CD8-positive, alpha-beta memory T cell (primary cell): ENCODE measurements around the gene PRIMA1. TPM values are rescaled to one million over a fixed set of nuclear protein-coding genes. Genes with fewer than 3 reads are reported as not detected.

Experiments used
- CTCF ChIA-PET: fragments of 350-600 bp; sonication (Branson Sonifier 250); formaldehyde crosslinking; loops from one replicate; lab custom pipeline; 2021; ENCODE audit warnings: antibody characterized with exemption; lab: Charles Lee
- POLR2A ChIA-PET: fragments of 350-600 bp; sonication (Branson Sonifier 250); formaldehyde crosslinking; loops from one replicate; lab custom pipeline; 2021; ENCODE audit warnings: antibody characterized with exemption; lab: Charles Lee
- DNase-seq, 5 donors: peaks; one replicate each; pipeline versions ENCODE4 v3.0.0 to v3.0.0-alpha.2; 2020 to 2022; ENCODE audit warnings: mixed read lengths in 1 of 5
- H3K27ac ChIP-seq: one replicate; pipeline ENCODE4 v1.7.0; 2013; ENCODE audit warnings: low read depth, mild to moderate bottlenecking, low read length, moderate library complexity
- H3K27me3 ChIP-seq: 2 replicates; pipeline ENCODE4 v1.7.0; 2013; ENCODE audit warnings: low read length, mild to moderate bottlenecking; ENCODE audit not compliant: insufficient read depth, poor library complexity, severe bottlenecking
- H3K36me3 ChIP-seq: 2 replicates; pipeline ENCODE4 v1.7.0; 2013; ENCODE audit warnings: mild to moderate bottlenecking, low read length, moderate library complexity; ENCODE audit not compliant: insufficient read depth
- H3K4me1 ChIP-seq: 2 replicates; pipeline ENCODE4 v1.7.0; 2013; ENCODE audit warnings: mild to moderate bottlenecking, low read length, moderate library complexity; ENCODE audit not compliant: insufficient read depth
- H3K4me3 ChIP-seq: 2 replicates; pipeline ENCODE4 v1.7.0; 2013; ENCODE audit warnings: mild to moderate bottlenecking, low read length
- H3K9me3 ChIP-seq: 2 replicates; pipeline ENCODE4 v1.7.0; 2013; ENCODE audit warnings: mild to moderate bottlenecking, low read length
- H3K27ac Mint-ChIP-seq, 8 donors: one replicate each; pipeline ENCODE4 v1.8.0; 2020 to 2021; ENCODE audit warnings: mixed read lengths in 8 of 8, mild to moderate bottlenecking in 6 of 8, inconsistent platforms in 3 of 8, moderate library complexity in 3 of 8
- H3K27me3 Mint-ChIP-seq, 2 donors: one replicate each; pipeline ENCODE4 v1.8.0; 2020 to 2021; ENCODE audit warnings: mixed read lengths in 2 of 2, mild to moderate bottlenecking in 1 of 2, moderate library complexity in 1 of 2
- H3K36me3 Mint-ChIP-seq, 3 donors: one replicate each; pipeline ENCODE4 v1.8.0; 2020 to 2021; ENCODE audit warnings: mixed read lengths in 3 of 3, inconsistent platforms in 1 of 3, mild to moderate bottlenecking in 1 of 3
- H3K4me1 Mint-ChIP-seq, 3 donors: one replicate each; pipeline ENCODE4 v1.8.0; 2020 to 2021; ENCODE audit warnings: mixed read lengths in 3 of 3, inconsistent platforms in 1 of 3, mild to moderate bottlenecking in 1 of 3
- H3K4me3 Mint-ChIP-seq, 7 donors: one replicate each; pipeline ENCODE4 v1.8.0; 2020 to 2021; ENCODE audit warnings: mixed read lengths in 7 of 7, mild to moderate bottlenecking in 6 of 7, moderate library complexity in 4 of 7, inconsistent platforms in 2 of 7
- H3K9me3 Mint-ChIP-seq, 5 donors: one replicate each; pipeline ENCODE4 v1.8.0; 2020 to 2022; ENCODE audit warnings: mixed read lengths in 5 of 5, mild to moderate bottlenecking in 3 of 5, moderate library complexity in 2 of 5, inconsistent platforms in 1 of 5
- polyA plus RNA-seq: library from polyadenylated mRNA; unstranded; fragments of 300-500 nt; fragmentation: Illumina TruSeq; gene quantifications from one replicate; pipeline ENCODE4 v1.2.3, GENCODE V29; 2021
- total RNA-seq, 2 experiments: library from RNA; stranded (reverse); gene quantifications; one replicate each; pipeline ENCODE4 v1.2.3, GENCODE V29; 2021

PRIMA1 gene
- total and polyA plus RNA-seq, 3 experiments from 2014 or later: not detected

GRCh38 chr14:93757206-93757605 is 31.1 kb downstream of the PRIMA1 start:
- H3K4me1 ChIP-seq: no peaks in the 10 kb centered on the region
- no peak for DNase-seq
- Mint-ChIP-seq H3K36me3 (no peaks in the 10 kb centered on the region), H3K27ac (no peak overlapping the region), H3K4me3 (no peak overlapping the region), H3K4me1 (no peaks in the 10 kb centered on the region), H3K27me3 (peaks cover 4 to 8% of the 10 kb centered on the region in 2 donors), H3K9me3 (peaks cover 0 to 3% (median 0%) of the 10 kb centered on the region in 5 donors)
- no peak overlapping the region for H3K27ac ChIP-seq
- no peaks in the 10 kb centered on the region for H3K36me3 ChIP-seq
- H3K4me3 ChIP-seq: no peak overlapping the region
- no peaks in the 10 kb centered on the region for H3K9me3 ChIP-seq
- H3K27me3 ChIP-seq: no peaks in the 10 kb centered on the region
- POLR2A ChIA-PET: no interaction called here
- CTCF ChIA-PET: no interaction called here

GRCh38 chr14:93753647-93754046 is 34.6 kb downstream of the PRIMA1 start:
- ChIA-PET CTCF (no interaction called here), POLR2A (no interaction called here)
- no peaks in the 10 kb centered on the region for H3K9me3 ChIP-seq
- Mint-ChIP-seq H3K9me3 (no peaks in the 10 kb centered on the region), H3K27ac (no peak overlapping the region), H3K4me3 (no peak overlapping the region), H3K36me3 (no peaks in the 10 kb centered on the region), H3K27me3 (peaks cover 4 to 8% of the 10 kb centered on the region in 2 donors), H3K4me1 (no peaks in the 10 kb centered on the region)
- H3K4me3 ChIP-seq: no peak overlapping the region
- DNase-seq: no peak
- H3K27me3 ChIP-seq: no peaks in the 10 kb centered on the region
- no peak overlapping the region for H3K27ac ChIP-seq
- H3K4me1 ChIP-seq: no peaks in the 10 kb centered on the region
- H3K36me3 ChIP-seq: no peaks in the 10 kb centered on the region

GRCh38 chr14:93752980-93753561 is 35.2 kb downstream of the PRIMA1 start:
- ChIA-PET CTCF (no interaction called here), POLR2A (no interaction called here)
- no peaks in the 10 kb centered on the region for H3K9me3 Mint-ChIP-seq
- Histone ChIP-seq H3K9me3 (no peaks in the 10 kb centered on the region), H3K27me3 (no peaks in the 10 kb centered on the region), H3K4me1 (no peaks in the 10 kb centered on the region), H3K27ac (no peak overlapping the region), H3K36me3 (no peaks in the 10 kb centered on the region), H3K4me3 (no peak overlapping the region)
- DNase-seq: no peak
- H3K27me3 Mint-ChIP-seq: peaks cover 4 to 8% of the 10 kb centered on the region in 2 donors
- H3K4me3 Mint-ChIP-seq: no peak overlapping the region
- H3K36me3 Mint-ChIP-seq: no peaks in the 10 kb centered on the region
- no peak overlapping the region for H3K27ac Mint-ChIP-seq
- H3K4me1 Mint-ChIP-seq: no peaks in the 10 kb centered on the region

- H3K4me1 ChIP-seq: no peaks in the 10 kb centered on the region
- H3K36me3 ChIP-seq: no peaks in the 10 kb centered on the region
- DNase-seq: no peak
- H3K4me3 ChIP-seq: no peak overlapping the region
- Mint-ChIP-seq H3K4me1 (no peaks in the 10 kb centered on the region), H3K27me3 (peaks cover 3 to 4% of the 10 kb centered on the region in 2 donors), H3K27ac (no peak overlapping the region), H3K36me3 (no peaks in the 10 kb centered on the region), H3K4me3 (no peak overlapping the region), H3K9me3 (no peaks in the 10 kb centered on the region)
- POLR2A ChIA-PET: no interaction called here
- no peak overlapping the region for H3K27ac ChIP-seq
- no peaks in the 10 kb centered on the region for H3K9me3 ChIP-seq
- CTCF ChIA-PET: no interaction called here
- no peaks in the 10 kb centered on the region for H3K27me3 ChIP-seq
Observed at GRCh38 chr14:93751946-93752655, 36.2 kb downstream of the PRIMA1 start.

- no peaks in the 10 kb centered on the region for H3K27me3 ChIP-seq
Observed at GRCh38 chr14:93749076-93749420, 39.2 kb downstream of the PRIMA1 start.

GRCh38 chr14:93748208-93749075 is 39.8 kb downstream of the PRIMA1 start:
- Mint-ChIP-seq H3K9me3 (no peaks in the 10 kb centered on the region), H3K4me1 (no peaks in the 10 kb centered on the region), H3K27ac (no peak overlapping the region), H3K27me3 (peaks cover 0 to 2% of the 10 kb centered on the region in 2 donors), H3K4me3 (no peak overlapping the region), H3K36me3 (no peaks in the 10 kb centered on the region)
- ChIA-PET POLR2A (no interaction called here), CTCF (no interaction called here)
- Histone ChIP-seq H3K4me3 (no peak overlapping the region), H3K27me3 (no peaks in the 10 kb centered on the region), H3K4me1 (no peaks in the 10 kb centered on the region), H3K27ac (no peak overlapping the region), H3K36me3 (no peaks in the 10 kb centered on the region), H3K9me3 (no peaks in the 10 kb centered on the region)
- no peak for DNase-seq

More at GRCh38 chr14:93749076-93749420, 39.2 kb downstream of the PRIMA1 start:
- Mint-ChIP-seq H3K4me1 (no peaks in the 10 kb centered on the region), H3K36me3 (no peaks in the 10 kb centered on the region), H3K4me3 (no peak overlapping the region), H3K27me3 (peaks cover 0 to 2% of the 10 kb centered on the region in 2 donors), H3K9me3 (no peaks in the 10 kb centered on the region), H3K27ac (no peak overlapping the region)
- POLR2A ChIA-PET: no interaction called here
- H3K27ac ChIP-seq: no peak overlapping the region
- H3K9me3 ChIP-seq: no peaks in the 10 kb centered on the region
- CTCF ChIA-PET: no interaction called here
- no peaks in the 10 kb centered on the region for H3K36me3 ChIP-seq
- no peak for DNase-seq
- H3K4me3 ChIP-seq: no peak overlapping the region
- no peaks in the 10 kb centered on the region for H3K4me1 ChIP-seq

GRCh38 chr14:93747560-93747959 is 40.7 kb downstream of the PRIMA1 start:
- Histone ChIP-seq H3K36me3 (no peaks in the 10 kb centered on the region), H3K27ac (no peak overlapping the region), H3K9me3 (no peaks in the 10 kb centered on the region), H3K4me1 (no peaks in the 10 kb centered on the region), H3K27me3 (no peaks in the 10 kb centered on the region), H3K4me3 (no peak overlapping the region)
- DNase-seq: no peak
- Mint-ChIP-seq H3K27me3 (peaks cover 0 to 2% of the 10 kb centered on the region in 2 donors), H3K36me3 (no peaks in the 10 kb centered on the region), H3K4me3 (no peak overlapping the region), H3K27ac (no peak overlapping the region), H3K4me1 (no peaks in the 10 kb centered on the region), H3K9me3 (no peaks in the 10 kb centered on the region)
- CTCF ChIA-PET: no interaction called here
- POLR2A ChIA-PET: no interaction called here

GRCh38 chr14:93747102-93747501 is 41.2 kb downstream of the PRIMA1 start:
- Mint-ChIP-seq H3K4me1 (no peaks in the 10 kb centered on the region), H3K9me3 (no peaks in the 10 kb centered on the region), H3K27ac (no peak overlapping the region), H3K36me3 (no peaks in the 10 kb centered on the region), H3K4me3 (no peak overlapping the region), H3K27me3 (peaks cover 0 to 4% of the 10 kb centered on the region in 2 donors)
- H3K27me3 ChIP-seq: no peaks in the 10 kb centered on the region
- ChIA-PET POLR2A (no interaction called here), CTCF (no interaction called here)
- no peaks in the 10 kb centered on the region for H3K4me1 ChIP-seq
- H3K9me3 ChIP-seq: no peaks in the 10 kb centered on the region
- no peak overlapping the region for H3K4me3 ChIP-seq
- H3K27ac ChIP-seq: no peak overlapping the region
- no peaks in the 10 kb centered on the region for H3K36me3 ChIP-seq
- DNase-seq: no peak
